Measurements from ENCODE around the gene CLDN24.

CLDN24 gene

GRCh38 chr4:183320211-183321059, 1.8 kb downstream of the CLDN24 start, which contains the start of gene CLDN22:
CLDN22 (minus strand) TSS chr4:183320276; CDS start chr4:183320218, 58 bp downstream.
- no peak for DNase-seq

DNA sequence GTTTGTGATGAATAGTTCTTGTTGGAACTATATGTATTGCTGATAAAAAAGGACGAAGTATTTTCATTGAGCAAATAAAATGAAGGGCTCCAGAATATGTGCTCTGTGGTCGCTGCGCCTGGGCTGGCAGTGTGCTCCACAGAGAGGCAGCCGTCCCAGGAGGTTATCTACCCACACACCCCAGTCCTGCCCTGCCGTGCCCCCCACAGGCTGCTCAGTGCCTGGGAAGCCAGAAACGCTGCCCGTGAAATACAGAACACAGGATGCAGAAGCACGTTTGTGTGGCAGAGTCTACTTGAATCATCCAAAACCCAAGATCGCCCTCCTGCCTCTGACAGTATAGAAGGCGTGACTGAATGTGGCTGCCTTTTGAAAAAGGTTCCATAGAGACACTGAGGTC, 3.6 kb downstream of the CLDN24 start:
- no peak for DNase-seq

DNA sequence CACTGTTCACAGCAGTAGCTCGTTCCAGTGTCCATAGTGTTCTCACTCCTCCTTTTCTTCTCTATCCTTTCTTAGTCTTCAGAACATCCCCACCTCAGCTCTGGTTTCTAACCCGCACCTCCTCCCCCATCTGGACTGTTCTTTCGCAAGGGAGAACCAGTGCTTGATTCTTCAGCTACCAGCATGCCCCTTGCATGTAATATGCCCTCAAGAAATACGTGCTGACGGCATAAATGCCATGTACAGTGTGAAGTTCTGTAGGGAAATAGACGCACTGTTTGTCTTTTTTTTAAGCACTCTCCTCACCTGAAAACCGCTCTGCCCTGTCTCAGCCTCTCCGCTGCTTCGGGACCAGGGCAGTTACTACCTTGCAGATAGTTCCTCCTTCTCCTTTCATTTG, 7.4 kb downstream of the CLDN24 start:
- no peak for DNase-seq

DNA sequence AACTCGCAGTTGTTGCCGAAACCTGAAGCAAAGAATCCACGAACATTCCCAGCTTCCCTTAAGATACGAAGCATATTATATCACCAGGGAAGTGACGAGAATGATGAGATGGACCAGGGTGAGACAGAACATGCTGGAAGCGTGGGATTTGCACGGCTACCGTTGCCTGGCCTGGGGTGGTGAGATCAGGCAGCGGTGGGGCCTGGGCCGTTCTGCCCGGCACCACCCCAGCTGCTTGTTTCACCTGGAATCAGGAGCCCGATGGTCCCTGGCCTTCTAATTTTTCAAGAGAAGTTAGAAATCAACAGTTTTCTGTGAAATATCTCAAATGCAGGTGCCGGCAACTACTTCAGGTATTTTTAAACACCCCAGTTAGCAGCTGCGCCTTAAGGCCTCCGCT, 7.9 kb downstream of the CLDN24 start:
- DNase-seq, result no peak

GRCh38 chr4:183312841-183313240, 9.4 kb downstream of the CLDN24 start:
- DNase-seq, result no peak

- DNase-seq, result no peak
Measured at GRCh38 chr4:183306811-183307210, 15.4 kb downstream of the CLDN24 start.

DNA sequence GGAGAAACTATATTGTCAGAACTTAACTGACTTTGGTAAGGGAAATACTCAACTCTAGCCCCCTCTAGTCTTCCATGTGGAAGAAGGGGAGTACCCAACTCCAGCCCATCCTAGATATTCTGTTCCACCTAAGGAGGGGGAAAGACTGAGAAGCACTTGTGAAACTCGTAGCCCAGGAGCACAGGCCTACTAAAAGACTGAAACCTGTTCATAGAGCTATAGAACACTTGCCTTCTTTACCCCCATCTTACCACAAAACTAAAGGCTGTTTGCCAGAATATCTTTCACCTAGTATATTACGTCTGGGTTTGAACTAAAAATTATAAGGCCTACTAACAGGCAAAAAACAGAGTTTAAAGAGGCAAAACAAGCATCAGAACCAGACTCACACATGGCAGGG, 17.7 kb downstream of the CLDN24 start:
- DNase-seq, result no peak

- DNase-seq, result no peak
Measured at GRCh38 chr4:183304067-183304466, 18.2 kb downstream of the CLDN24 start.

- no peak for DNase-seq
Measured at GRCh38 chr4:183303301-183303700, 18.9 kb downstream of the CLDN24 start.

DNA sequence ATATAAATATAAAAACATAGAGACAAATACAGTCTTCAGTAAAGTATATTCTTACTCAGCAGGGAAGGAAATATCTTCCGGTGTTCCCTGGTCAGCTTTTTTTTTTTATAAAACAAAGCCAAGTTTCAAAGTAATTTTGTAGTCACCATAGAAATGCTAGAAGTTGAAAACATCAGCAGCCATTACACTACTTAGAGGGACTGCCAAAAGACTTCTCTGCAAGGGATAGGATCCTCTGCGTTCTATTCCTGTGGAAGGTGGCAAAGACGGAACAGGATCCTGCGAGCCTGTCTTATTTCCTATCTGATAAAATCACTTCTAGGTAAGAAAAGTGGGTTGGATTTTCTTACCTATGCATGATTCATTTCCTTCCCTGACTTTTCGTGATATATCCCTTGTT, 21.6 kb downstream of the CLDN24 start:
- no peak for DNase-seq

DNA sequence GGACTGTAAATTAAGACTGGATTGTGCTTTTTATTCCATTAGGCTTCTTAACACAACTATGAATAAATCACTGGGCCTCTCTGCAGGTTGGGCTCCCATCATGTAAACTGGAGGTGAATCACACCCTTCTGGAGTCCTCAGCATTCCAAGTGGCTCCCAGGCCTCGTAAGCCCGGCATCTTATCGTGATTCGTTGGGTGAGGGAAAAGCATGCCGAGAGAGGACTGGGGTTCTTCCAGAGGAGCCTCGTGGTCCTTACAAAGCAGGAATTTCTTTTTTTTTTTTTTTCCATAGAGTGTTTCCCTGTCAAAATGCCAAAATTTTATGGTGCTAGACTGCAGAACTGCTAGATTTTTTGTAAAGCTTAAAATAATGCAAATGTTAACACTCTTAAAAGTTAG, 22.2 kb downstream of the CLDN24 start:
- no peak for DNase-seq

DNA sequence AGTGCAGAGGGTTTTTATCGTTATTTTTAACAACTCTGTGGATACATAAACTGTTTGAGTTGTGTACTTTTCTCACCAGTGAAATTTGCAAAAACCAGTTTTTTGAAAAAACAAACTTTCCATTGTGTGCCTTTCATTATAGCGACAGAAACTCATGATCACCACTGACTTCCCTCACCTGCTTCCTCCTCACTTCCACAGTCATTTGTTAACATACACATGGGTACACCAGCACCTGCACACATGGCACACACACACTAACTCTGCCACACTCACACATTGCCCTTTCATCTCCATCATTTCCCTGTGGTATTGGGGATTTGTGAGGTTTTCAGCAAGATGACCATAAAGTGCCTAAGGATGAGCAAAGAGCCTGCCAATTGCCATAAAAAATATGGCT, 22.8 kb downstream of the CLDN24 start:
- no peak for DNase-seq

DNA sequence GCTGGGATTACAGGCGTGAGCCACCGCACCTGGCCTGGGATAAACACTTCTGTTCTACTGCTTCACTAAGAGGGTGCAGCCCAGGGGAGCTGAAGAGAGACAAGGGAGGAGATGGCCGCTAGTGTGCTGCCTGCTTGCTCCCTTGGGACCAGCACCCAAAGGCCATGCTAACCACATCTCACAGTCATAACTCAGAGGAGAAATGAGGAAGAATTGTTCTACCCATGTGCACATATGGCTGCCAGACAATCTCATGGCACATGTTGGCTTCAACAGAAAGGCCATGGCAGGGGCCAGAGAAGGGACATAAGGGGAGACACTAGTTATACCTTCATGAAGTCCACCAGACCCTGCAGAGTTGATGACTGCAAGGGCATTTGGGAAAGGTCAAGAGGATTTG, 24.6 kb downstream of the CLDN24 start:
- no peak for DNase-seq

DNA sequence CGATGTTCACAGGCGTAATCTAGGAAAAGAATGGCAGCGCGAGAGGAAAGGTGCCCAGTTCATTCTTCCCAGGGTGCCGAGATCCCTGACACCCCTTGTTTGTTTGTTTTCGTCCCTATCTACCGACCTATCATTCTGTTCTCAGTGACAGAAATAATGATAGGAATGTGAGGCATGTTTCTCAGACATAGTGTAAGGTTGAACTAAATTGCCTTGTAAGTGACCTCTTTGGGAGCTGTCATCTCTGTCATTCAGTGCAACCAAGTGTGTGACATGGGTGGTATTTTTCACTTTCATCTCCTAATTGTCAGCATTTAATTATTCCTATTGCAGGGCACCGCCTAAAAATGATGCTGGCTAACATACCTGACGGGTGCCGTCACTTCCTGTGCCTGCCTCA, 26.5 kb downstream of the CLDN24 start:
- no peak for DNase-seq

DNA sequence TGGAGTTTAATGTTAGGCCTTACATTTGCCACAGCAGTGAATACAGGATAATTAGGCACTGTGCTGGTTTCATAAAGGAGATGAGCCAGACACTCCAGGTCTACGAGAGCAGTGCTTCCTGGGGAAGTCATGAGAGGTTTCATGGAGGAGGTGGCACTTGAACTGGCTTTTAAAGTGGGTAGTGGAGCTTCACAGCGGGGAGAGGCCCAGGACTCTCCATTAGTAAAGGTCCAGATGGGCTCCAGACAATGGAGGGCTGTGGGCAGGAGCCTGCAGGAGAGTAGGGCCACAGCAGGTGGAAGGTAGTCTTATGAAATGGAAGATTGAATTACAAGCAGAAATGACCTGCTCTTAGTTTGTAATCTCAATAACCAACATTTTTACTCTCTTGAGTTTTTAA, 31.2 kb downstream of the CLDN24 start:
- no peak for DNase-seq

DNA sequence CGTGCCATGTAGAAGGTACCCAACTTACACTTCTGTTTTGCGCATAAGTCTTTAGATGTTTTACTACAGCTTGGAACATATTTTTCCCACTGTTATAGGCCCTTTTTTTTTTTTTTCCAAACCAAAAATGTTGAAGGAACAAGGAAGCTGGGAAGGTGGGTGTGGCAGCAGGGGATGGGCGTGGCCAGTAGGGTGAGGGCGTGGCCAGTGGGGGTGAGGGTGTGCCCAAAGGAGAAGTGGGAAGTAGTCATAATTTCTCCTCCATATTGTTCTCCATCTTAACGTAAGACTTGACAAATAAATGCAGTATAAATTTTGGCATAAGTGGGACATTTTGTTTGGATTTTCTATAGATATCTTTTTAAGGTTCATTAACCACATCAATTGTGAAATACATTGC, 32.5 kb downstream of the CLDN24 start:
- DNase-seq, result no peak

DNA sequence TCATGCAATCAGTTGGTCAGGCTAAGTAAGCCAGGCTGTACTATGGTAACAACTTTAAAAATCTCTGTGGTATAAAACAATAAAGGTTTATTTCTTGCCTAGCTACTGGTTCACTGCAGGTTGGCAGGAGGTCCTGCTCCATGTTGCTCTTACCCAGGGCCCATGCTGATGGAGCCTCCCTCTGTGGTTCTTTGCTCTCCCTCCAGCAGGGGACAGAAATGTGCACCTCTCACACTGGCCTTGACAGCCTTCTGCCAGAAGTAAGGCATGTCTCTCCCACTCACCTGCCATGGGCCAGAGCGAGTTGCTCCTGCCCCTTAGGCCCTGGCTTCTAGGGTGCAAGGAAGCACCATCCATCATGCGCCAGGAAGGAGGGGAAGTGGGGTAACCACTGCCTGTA, 33.3 kb downstream of the CLDN24 start:
- no peak for DNase-seq

DNA sequence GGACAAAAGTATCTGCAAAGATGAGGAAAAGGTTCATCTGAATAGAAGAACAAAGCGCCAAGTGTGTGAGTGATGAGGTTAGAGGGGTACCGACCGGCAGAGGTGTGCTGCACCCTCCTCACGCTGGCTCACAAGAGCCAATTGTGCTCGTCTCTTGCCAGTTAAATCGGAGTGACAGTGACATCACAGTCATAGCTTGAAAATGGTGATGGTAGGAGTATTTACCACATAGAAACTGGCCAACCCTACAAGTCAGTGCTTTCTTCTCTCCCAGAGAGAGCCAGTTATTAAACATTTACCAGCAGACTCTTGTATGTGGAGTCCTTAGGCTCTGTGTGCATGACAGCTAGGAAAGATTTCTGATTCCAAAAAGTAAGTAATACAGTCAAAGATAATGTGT, 34.5 kb downstream of the CLDN24 start:
- no peak for DNase-seq

DNA sequence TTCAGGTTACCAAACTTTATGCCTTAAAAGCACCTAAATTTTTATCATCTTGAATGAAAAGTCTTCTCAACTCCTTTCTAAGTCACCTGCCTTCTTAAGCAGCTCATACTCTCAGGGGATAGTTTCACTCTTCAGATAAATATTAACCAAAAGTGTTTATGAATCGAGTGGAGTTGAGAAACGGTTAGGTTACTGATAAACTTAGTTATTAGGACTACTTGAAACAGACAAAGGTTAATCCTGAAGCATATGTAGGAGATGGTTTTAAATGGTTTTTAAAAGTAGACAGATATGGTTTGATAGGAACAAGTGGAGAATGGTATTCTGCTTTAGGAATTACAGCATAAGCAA, 34.9 kb downstream of the CLDN24 start:
- DNase-seq, result no peak

DNA sequence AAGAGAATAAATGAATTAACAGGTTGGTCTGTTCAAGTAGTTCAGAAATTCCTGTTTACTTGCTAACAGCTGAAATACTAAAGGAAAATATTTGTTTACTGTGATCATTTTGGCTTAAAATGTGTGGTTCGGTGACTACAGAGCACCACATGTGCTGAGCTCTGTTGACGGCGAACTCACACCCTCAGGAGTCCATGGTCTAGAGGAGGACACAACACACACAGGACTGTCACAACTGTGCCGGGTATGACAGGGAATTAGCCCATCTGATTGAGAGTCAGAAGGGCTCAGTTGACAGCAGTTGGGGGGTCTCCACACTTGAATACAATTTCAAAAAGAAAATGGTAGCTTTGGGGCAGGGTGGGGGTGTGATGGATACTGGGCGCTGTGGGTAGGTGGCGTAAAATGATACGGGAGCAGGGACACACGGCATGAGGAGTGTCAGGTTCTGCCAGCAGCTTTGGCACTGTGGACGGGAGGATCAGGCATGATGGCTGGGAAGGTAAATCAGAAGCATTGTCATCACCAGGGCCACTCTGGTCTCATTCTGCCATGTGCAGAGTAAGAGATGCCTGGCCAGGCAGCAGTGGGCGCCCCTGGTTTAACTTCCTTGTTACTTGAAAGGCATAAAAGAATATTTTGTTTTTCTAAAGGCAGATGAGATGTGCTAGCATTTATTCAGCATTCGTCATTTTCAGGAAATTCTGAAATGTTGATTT, 35.5 kb downstream of the CLDN24 start:
- DNase-seq, result no peak

DNA sequence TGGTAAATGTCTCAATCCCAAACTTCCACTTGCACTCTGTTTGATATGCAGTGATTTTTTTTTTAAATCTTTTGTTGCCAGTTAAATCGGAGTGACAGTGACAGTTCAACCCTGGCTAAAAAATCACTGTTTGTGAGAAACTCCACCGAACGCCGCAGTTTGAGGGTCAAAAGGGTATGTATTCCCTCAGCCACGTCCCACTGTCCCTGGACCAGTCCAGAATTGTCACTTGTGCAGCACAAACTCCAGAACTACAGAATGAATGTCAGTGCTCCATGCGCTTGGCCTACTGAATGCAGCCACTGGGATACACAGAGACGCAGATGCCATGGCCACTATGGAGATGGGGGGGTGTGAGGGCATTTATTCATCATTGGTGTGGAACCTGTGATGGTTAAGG, 36.3 kb downstream of the CLDN24 start:
- no peak for DNase-seq

GRCh38 chr4:183284965-183285364, 37.3 kb downstream of the CLDN24 start:
- DNase-seq, result no peak

DNA sequence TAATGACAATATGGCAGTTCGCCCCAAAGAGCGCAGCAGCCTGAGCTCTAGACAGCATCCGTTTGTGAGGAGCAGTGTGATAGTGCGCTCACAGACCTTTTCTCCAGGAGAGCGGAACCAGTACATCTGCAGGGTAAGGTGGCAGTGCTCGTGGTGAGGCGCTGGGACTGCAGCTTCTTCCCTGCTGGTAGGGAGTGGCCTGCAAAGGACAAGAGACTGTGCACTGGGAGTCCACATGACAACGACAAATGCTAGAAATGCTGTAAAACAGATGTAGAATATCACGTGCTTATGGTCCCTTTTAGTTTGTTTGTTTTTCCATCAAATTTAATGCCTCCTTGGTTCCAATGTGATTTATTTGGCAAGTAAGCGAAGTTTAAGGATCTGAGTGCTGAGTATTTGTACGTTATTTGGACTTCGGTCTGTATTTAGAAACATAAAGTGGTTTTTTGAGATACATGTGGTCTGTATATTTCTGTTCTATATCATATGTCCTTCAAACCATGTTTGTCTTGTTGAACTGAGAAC, 37.9 kb downstream of the CLDN24 start:
- no peak for DNase-seq

- no peak for DNase-seq
Measured at GRCh38 chr4:183276106-183276505, 46.1 kb downstream of the CLDN24 start.
